HUES48 (cell line): ENCODE data around the gene NGEF.

Experiments
- H3K27ac ChIP-seq: one replicate; pipeline ENCODE4 v1.7.0; 2013; ENCODE audit warnings: low read depth, low read length, inconsistent platforms
- H3K27me3 ChIP-seq: 2 replicates; pipeline ENCODE4 v1.6.1; 2013; ENCODE audit warnings: mild to moderate bottlenecking, low read length; ENCODE audit not compliant: control insufficient read depth, insufficient read depth
- H3K36me3 ChIP-seq: 2 replicates; pipeline ENCODE4 v1.6.1; 2013; ENCODE audit warnings: low read length; ENCODE audit not compliant: control insufficient read depth, insufficient read depth
- H3K4me1 ChIP-seq: 2 replicates; pipeline ENCODE4 v1.6.1; 2013; ENCODE audit warnings: mild to moderate bottlenecking, low read length; ENCODE audit not compliant: control insufficient read depth, insufficient read depth
- H3K4me3 ChIP-seq: 2 replicates; pipeline ENCODE4 v1.5.1; 2013; ENCODE audit warnings: mild to moderate bottlenecking, low read depth, low read length
- H3K9ac ChIP-seq: 2 replicates; pipeline ENCODE4 v1.6.1; 2013; ENCODE audit warnings: mild to moderate bottlenecking, low read depth, low read length, moderate library complexity
- H3K9me3 ChIP-seq: 2 replicates; pipeline ENCODE4 v1.6.1; 2013; ENCODE audit warnings: low read length; ENCODE audit not compliant: control insufficient read depth, insufficient read depth

The NGEF gene

DNA sequence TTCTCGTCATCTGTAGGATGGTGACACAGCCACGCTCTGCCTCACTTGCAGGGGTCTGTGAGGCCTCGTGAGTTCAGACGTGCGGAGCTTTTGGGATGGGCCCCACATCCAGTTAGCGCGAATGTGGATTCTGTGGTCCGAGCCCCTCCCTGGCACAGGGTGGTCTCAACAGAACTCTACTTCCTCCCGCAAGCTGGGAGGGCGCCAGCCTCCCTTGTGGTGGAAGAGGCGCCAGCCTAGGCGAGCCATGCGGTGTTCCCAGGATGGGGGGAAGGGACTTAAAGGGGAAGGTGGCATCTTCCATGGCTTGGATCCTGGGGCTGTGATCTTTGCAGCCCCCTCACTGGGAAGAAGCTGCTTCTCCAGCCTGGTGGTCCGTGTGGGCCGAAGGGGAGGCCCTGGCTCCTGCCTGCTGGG lies 141.6 kb downstream of the NGEF start:
- no peak overlapping the region for H3K27ac ChIP-seq
- peaks cover 10% of the 10 kb centered on the region for H3K27me3 ChIP-seq
- H3K9ac ChIP-seq, result no peak overlapping the region
- H3K9me3 ChIP-seq, result no peaks in the 10 kb centered on the region
- no peaks in the 10 kb centered on the region for H3K36me3 ChIP-seq
- H3K4me3 ChIP-seq, result no peak overlapping the region
- H3K4me1 ChIP-seq, result no peaks in the 10 kb centered on the region

DNA sequence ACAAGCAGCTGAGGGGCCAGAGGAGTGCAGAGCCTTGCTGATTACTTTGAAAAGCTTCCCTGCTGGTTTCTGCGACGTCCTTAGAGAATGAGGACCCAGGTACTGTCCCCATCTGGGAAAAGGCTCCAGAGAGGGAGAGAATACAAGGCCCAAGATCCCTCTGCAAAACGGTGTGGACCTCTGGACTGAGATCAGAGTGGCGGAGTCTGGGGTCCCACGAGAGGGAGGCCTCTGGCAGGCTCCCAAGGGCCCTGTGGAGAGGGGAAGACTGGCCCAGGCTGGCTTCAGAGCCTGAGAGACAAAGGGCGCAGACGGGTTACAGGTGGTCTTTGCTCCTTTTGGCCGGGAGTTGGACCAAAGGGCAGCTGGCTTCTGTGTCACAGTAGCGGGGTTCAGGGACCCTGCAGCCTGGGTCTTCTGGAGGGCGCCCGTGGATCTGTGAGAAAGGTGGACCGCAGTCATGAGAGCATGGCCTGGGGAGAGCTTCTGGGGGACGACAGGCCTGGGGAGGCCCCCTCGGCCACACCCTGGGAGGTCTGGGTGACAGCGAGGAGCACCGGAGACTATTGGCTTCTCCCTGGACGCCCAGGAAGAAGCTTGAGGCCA lies 142.2 kb downstream of the NGEF start:
- Histone ChIP-seq H3K27me3 (peaks cover 6% of the 10 kb centered on the region), H3K4me3 (no peak overlapping the region), H3K27ac (no peak overlapping the region), H3K36me3 (no peaks in the 10 kb centered on the region), H3K4me1 (no peaks in the 10 kb centered on the region), H3K9me3 (no peaks in the 10 kb centered on the region), H3K9ac (no peak overlapping the region)

GRCh38 chr2:232870018-232870765 lies 142.9 kb downstream of the NGEF start, which contains the start of gene SNORC:
Gene SNORC, plus strand, starts transcription at chr2:232870264. Its CDS starts 78 bp downstream, at chr2:232870342.
- Histone ChIP-seq H3K9ac (no peak within 1 kb of the TSS), H3K4me3 (no peak within 1 kb of the TSS), H3K36me3 (no peaks in the 10 kb centered on the region), H3K27ac (no peak within 1 kb of the TSS), H3K4me1 (no peaks in the 10 kb centered on the region), H3K9me3 (no peaks in the 10 kb centered on the region), H3K27me3 (no peaks in the 10 kb centered on the region; the same call in 1 of the 2 replicates)

DNA sequence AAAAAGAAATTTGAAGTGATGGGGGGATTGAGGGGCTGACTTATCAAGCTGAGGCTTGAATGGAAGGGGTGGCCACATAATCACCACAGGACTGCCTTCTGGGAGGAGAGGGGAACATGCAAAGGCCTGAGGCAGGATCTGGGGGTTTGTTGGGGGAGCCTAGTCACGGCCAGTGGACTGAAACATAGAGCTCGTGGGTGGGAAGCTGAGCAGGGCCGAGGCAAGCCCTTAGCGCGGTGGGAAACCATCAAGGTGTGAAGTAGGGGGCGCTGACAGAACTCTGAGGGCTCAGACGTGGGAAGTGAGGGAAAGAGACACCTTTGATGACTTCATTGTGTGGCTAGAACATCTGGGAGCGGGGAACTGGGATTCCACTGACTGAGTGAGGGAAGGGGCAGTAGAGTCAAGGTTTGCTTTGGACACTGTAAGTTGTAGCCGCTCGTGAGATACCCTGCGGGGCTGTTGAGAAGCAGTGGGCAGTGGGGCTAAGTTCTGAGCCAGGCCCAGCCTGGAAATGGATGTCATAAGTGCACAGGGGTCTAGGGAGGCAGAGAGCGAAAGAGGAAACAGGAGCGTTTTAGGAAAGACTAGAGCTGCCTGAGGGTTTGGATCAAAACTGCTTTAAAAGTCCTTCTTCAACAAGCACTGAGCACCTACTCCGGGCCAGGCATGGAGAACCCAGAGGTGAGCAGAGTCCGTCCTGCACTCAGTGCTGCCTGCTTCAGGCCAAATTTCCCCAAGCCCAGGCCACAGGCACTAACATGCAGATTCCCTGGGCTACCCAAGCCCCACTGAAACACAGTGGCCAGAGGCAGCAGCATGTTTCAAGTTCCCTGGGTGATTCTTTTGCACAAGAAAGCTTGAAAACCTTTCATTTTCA lies 143.7 kb downstream of the NGEF start:
- H3K36me3 ChIP-seq, result no peaks in the 10 kb centered on the region
- H3K27me3 ChIP-seq, result no peaks in the 10 kb centered on the region
- no peaks in the 10 kb centered on the region for H3K9me3 ChIP-seq
- H3K4me3 ChIP-seq, result no peak overlapping the region
- no peaks in the 10 kb centered on the region for H3K4me1 ChIP-seq
- no peak overlapping the region for H3K27ac ChIP-seq
- no peak overlapping the region for H3K9ac ChIP-seq

- Histone ChIP-seq H3K36me3 (0 out of 2 replicates have a peak, but pooled peaks cover 1% of the 10 kb centered on the region), H3K9me3 (no peaks in the 10 kb centered on the region), H3K4me1 (no peaks in the 10 kb centered on the region), H3K27ac (no peak overlapping the region), H3K9ac (no peak overlapping the region), H3K4me3 (no peak overlapping the region), H3K27me3 (no peaks in the 10 kb centered on the region)
These were observed 147.0 kb downstream of the NGEF start for GRCh38 chr2:232866104-232866503.

DNA sequence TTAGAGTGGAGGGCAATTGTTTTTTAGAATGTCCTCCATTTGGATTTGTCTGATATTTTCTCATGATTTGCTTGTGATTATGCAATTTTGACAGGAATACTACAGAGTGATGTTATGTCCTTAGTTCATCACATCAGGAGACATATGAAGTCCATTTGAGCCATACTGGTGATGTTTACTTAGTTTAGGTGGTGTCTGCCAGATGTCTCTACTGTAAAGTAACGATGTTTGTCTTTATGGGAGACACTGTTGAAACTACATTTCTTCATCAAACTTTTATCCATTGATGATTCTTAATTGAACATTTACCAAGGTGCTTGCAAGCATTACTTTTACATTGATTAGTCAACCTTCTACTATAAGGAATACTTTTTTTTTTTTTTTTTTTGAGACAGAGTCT lies 147.9 kb downstream of the NGEF start:
- 0 out of 2 replicates have a peak, but pooled peaks cover 3% of the 10 kb centered on the region for H3K36me3 ChIP-seq
- no peaks in the 10 kb centered on the region for H3K27me3 ChIP-seq
- H3K27ac ChIP-seq, result no peak overlapping the region
- no peaks in the 10 kb centered on the region for H3K9me3 ChIP-seq
- no peak overlapping the region for H3K4me3 ChIP-seq
- no peaks in the 10 kb centered on the region for H3K4me1 ChIP-seq
- H3K9ac ChIP-seq, result no peak overlapping the region

DNA sequence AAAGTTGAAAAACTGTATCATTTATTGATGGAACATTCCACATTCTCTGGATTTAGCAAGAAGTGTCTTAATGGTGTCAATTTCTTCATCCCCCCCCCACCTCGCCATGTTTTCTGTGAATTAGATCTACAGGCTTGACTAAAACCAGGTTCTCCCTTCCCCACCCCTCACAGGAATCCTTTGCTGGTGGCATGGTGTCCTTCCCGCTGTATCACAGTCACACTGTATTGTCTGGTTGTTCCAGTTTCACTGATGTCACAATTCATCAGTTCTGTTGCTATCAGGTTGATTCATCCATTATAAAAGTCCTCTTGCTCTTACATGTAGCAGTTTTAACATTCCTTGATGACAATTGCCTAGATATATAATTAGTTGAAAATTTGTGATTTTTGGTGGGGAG lies 149.1 kb downstream of the NGEF start:
- Histone ChIP-seq H3K27ac (no peak overlapping the region), H3K4me3 (no peak overlapping the region), H3K4me1 (no peaks in the 10 kb centered on the region), H3K36me3 (peaks cover 4% of the 10 kb centered on the region; the same call in 1 of the 2 replicates), H3K9ac (no peak overlapping the region), H3K27me3 (no peaks in the 10 kb centered on the region), H3K9me3 (no peaks in the 10 kb centered on the region)

- Histone ChIP-seq H3K27ac (no peak overlapping the region), H3K4me1 (no peaks in the 10 kb centered on the region), H3K4me3 (no peak overlapping the region), H3K27me3 (no peaks in the 10 kb centered on the region), H3K9ac (no peak overlapping the region), H3K36me3 (peaks cover 30% of the 10 kb centered on the region), H3K9me3 (no peaks in the 10 kb centered on the region)
These were observed 151.7 kb downstream of the NGEF start for GRCh38 chr2:232861353-232861752.

DNA sequence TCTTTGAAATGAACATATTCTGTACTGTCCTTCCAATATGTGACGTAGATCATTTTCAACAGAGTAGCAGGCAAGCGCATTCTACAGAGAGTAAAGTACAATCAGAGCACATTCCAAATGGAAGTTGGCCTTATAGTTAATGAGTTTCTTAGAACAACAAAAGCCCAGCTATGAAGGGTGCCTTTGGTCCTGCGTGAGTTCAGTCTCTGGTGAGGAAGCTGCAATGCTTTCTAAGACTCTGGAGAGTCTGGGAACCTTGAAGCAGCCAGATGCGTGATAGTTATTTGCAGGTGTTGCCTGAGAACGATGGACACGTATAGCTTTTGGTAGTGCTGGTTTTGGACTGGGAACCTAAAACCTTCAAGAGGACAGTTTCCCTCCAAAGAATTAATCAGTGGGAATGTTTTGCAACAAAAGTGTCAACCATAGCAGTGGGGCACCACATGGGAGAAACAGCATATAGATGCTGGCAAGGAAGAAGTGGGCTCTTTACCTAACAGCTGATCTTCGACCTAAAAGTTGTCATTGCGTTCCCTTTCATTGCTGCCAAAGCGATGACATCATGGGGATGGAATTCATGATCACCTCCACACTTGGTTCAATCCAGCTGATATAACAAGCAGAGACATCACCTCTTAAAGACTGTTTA lies 152.3 kb downstream of the NGEF start:
- Histone ChIP-seq H3K4me3 (no peak overlapping the region), H3K9ac (no peak overlapping the region), H3K36me3 (peaks cover 35% of the 10 kb centered on the region)

GRCh38 chr2:232859385-232859916 lies 153.6 kb downstream of the NGEF start:
- no peaks in the 10 kb centered on the region for H3K27me3 ChIP-seq
- H3K36me3 ChIP-seq, result peaks cover 47% of the 10 kb centered on the region
- no peaks in the 10 kb centered on the region for H3K9me3 ChIP-seq

More for the DNA sequence above, 152.3 kb downstream of the NGEF start:
- Histone ChIP-seq H3K9me3 (no peaks in the 10 kb centered on the region), H3K27me3 (no peaks in the 10 kb centered on the region), H3K4me1 (no peaks in the 10 kb centered on the region), H3K27ac (no peak overlapping the region)

More at GRCh38 chr2:232859385-232859916, 153.6 kb downstream of the NGEF start:
- H3K27ac ChIP-seq, result no peak overlapping the region
- no peak overlapping the region for H3K9ac ChIP-seq
- H3K4me1 ChIP-seq, result no peaks in the 10 kb centered on the region
- H3K4me3 ChIP-seq, result no peak overlapping the region
